Measurements from ENCODE around the gene RPH3AL.
"Not testable (repeated sequence)": the region's sequence is repeated elsewhere in the genome, so short reads cannot be mapped to it uniquely, and the experiment has no call there.

The RPH3AL gene

DNA sequence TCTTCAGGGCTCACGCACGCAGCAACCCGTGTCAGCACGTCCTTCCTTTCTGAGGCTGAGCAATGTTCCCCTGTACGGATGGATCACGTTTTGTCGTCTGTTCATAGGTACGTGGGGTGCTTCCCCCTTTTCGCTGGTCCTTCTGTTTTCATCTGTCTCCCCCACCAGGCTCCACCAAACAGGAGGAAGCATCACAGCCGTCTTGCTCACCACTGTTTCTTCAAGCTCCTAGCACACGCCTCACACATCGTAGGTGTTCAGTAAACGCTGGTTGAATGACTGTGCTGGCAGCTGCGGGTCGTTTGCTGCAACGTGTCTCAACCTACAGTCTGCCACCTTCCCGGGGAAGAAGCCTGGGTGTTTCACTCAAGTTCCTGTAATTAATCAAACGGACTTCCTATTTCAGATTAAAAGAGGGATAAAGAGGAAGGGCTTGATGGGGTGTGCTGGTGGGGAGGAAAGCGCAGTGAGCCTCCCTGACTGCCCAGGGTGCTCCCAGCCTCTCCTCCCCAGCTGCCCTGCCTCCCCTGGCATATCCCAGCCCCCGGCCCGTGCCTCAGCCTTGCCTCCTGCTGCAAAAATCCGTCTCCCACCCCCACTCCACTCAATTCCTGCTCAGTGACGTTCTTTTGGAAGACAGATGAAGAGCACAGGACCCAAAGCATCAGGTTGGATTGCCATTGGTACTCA is 94.4 kb downstream of the RPH3AL start:
- no peak for DNase-seq

- DNase-seq, result no peak
These were observed 99.3 kb downstream of the RPH3AL start for GRCh38 chr17:253091-253846.

DNA sequence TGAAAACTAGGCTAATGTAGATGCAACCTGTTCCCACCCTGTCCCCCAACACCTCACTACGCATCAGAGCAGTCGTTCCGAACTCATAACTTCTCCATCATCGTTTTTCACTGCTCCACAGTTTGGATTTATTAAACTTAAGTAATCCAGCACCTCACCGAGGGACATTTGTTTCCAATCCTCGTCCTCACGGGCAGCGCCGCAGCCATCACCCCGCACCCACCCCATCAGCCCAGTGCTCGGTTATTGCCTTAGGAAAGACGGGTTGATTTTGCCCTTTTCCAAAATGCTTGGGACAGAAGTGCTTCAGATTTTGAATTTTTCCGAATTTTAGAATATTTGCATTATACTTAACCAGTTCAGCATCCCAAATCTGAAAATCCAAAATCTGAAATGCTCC is 100.2 kb downstream of the RPH3AL start:
- no peak for DNase-seq

GRCh38 chr17:251531-251930 is 101.1 kb downstream of the RPH3AL start:
- no peak for DNase-seq

DNA sequence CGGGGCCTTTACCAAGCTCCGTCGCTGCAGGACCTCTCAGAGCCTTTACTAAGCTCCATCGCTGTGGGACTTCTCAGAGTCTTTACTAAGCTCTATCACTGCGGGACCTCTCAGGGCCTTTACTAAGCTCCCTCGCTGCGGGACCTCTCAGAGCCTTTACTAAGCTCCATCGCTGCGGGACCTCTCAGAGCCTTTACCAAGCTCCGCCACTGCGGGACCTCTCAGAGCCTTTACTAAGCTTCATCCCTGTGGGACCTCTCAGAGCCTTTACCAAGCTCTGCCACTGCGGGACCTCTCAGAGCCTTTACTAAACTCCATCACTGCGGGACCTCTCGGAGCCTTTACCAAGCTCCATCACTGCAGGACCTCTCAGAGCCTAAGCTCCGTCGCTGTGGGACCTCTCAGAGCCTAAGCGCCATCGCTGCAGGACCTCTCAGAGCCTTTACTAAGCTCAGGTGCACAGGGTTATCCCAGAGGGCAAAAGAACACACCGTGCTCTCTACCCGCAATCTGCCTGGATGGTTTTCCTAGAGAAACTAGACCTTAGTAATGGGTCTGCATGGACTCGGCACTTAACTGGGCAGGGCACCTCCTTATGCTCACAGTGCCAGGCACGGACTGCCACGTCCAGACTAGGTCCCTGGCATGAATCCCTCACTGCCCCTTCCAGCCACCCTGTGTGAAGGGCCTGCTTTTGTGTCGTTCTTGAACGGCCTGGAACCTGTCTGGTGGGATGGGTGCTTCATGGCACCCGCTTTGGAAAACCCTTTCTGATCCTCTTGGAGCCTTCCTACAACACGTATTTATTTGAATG is 101.9 kb downstream of the RPH3AL start:
- no peak for DNase-seq

- no peak for DNase-seq
These were observed 103.2 kb downstream of the RPH3AL start for GRCh38 chr17:249236-249993.

DNA sequence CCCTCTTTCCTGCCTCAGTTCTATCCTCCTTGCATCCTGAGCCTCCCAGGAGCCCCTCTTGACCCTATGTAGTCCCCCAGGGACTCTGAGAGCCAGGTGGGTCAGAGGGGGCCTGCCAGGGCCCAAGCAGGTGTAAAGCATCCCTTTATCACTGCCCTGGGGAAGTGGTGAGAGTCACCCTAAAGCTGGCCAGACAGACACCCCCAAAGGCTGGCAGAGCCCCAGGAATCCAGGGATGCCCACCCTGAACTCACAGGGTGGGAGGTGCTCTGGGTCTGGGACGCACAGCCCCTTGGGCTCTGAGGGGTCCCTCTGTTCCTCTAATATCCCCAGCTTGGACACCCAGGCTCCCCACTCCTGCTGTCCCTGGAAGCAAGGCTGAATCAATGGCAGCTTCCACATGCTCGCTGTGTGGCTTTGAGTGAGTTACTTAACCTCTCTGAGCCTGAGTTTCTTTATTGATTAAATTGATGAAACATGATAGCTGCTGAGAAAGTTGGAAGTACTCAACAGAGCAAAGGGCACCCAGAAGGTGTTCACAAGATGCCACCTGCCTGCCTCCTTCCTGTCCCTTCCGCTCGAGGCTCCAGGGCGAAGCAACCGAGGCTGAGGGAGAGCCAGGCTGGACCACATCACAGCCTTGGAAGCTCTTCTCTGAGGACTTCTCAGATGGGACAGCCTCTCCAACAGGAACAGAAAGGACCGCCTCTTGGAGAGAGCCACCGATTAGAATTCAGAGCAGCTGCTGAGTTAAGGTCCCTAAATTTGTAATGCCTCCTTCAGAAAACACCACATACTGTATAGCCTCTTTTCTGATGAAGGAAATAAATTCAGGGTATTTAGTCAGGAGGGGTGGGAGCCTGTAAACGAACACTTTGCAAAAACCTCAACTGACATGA is 104.0 kb downstream of the RPH3AL start:
- no peak for DNase-seq

GRCh38 chr17:247767-248166 is 104.8 kb downstream of the RPH3AL start:
- DNase-seq, result no peak

DNA sequence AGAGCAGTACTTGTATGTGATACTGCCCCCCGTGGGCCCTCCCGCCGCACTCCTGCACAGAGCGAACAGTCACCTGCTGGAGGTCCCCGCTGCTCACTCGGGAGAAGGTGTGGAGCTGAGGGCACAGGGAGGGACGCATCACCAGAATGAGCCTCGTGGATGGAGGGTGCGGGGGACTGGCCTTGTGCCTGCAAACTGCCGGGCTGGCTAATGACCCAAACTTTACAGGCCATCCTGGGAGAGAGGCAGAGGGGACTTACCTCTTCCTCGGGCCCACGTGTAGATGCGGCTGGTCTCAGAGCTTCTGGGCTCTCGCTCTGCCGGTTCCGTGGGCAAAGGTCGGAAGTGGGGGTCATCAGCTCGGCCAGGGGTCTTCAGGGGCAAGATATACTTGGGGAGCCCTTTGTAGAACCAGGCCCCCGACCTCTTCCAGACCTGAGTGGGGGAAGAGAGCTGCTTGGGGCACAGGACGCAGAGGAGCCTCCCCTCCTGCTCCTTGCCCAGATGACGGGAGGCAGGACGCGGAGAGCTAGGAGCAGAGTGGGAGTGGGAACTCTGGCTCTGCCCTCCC is 105.7 kb downstream of the RPH3AL start:
- no peak for DNase-seq

- no peak for DNase-seq
These were observed 106.4 kb downstream of the RPH3AL start for GRCh38 chr17:246226-246625.

GRCh38 chr17:245611-246010 is 107.0 kb downstream of the RPH3AL start:
- DNase-seq, result no peak

GRCh38 chr17:245020-245419 is 107.6 kb downstream of the RPH3AL start:
- DNase-seq, result no peak

GRCh38 chr17:243924-244323 is 108.7 kb downstream of the RPH3AL start:
- not testable (repeated sequence) for DNase-seq

DNA sequence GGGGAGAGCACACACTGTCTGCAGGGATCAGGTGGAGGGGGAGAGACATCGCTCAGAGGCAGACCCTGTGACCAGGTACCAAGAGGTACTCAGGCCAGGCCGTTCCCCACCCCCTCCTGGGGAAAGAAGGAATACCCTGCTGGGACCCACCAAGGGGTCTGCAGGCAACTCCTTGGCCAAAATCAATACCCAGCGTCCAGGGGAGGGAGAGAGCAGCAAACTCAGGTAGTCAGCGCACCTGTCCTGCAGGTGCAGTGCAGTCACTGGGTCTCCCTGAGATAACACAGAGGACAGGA is 113.7 kb downstream of the RPH3AL start:
- DNase-seq, result no peak

DNA sequence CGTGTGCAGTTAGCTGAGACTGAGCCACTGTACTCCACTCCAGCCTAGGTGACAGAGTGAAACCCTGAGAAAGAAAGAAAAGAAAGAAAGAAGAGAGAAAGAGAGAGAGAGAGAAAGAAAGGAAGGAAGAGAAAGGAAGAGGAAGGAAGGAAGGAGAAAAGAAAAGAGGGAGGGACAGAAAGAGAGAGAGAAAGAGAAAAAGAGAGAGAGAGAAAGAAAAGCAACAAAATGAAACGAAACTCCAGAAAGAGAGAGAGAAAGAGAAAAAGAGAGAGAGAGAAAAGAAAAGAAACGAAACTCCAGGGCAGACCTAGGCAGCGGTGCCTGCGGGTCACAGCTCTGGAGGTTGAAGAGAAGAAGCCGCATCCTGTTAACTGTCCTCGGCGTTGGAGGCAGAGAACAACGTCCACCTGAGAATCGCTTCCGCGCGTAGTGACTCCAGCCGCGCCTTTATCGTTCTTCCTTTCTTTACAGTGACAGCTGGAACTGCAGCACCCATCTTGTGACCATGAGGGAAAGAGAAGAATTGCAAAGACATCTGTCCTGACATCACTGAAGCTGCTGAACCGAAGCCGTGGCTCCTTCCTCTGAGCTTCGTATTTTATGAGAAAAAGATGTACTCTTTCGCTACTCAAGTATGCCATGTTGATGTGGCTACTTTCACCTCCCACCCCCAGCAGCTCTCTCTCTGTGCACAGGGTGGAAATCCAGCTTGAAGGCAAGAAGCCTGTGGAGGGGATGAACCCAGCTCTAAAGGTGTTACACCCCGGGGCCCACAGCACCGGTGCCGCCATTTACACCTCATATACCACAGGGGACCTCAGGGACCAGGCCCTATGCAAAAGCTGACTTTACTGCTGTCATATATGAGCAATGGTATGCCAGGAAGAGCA is 114.3 kb downstream of the RPH3AL start:
- DNase-seq, result no peak

- DNase-seq, result no peak
These were observed 115.1 kb downstream of the RPH3AL start for GRCh38 chr17:237406-237955.

DNA sequence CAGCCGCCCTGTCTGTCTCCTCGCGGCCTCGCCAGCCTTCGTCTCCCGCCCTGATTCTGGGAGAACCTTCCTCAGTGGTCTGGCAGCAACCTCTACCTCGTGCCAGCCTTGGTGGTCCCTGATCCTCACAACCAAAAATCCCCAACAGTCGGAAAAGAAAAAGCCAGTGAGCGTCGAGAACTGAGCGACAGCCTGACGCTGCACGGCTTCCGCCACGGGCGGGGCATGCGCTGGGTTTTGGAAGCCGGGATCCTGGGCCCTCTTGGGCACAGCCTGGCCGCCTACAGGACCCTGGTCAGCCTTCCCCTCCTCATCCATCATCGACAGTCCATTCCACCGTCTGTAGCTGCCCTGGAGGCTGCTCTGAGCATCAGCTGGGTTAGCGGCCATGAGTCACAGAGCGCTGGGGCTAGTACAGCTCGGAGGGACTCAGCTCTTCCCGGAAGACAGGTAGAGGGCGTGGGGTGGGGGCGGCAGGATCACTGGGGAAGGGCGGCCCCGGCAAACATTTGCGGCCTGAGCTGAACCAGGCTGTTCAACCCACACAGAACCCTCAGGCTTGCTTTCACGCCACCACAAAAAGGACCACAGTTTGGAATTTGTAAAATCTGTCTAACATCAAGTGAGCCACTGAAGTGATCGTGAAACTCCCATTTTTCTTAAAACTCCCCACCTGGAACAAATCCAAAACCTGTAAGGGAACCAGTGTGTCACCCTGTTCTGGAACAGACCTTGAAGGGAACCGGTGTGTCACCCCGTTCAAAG is 115.8 kb downstream of the RPH3AL start:
- DNase-seq, result no peak

- no peak for DNase-seq
These were observed 116.6 kb downstream of the RPH3AL start for GRCh38 chr17:235831-236640.
